AG09319 (cell line): Measurements from ENCODE around the gene FAM90A26.
"Not testable (repeated sequence)": the region's sequence is repeated elsewhere in the genome, so short reads cannot be mapped to it uniquely, and the experiment has no call there.

ENCODE experiments used
- DNase-seq: peaks from one replicate; pipeline ENCODE4 v3.0.0-alpha.2; 2010; ENCODE audit warnings: low read depth; ENCODE audit errors: extremely low read depth
- TF ChIP-seq, protein P1 (sequence below): IDR thresholded peaks from 2 replicates; pipeline ENCODE4 v1.5.1; 2011; ENCODE audit warnings: low read depth, mild to moderate bottlenecking, inconsistent platforms, low read length, moderate library complexity

Gene FAM90A26, protein sequence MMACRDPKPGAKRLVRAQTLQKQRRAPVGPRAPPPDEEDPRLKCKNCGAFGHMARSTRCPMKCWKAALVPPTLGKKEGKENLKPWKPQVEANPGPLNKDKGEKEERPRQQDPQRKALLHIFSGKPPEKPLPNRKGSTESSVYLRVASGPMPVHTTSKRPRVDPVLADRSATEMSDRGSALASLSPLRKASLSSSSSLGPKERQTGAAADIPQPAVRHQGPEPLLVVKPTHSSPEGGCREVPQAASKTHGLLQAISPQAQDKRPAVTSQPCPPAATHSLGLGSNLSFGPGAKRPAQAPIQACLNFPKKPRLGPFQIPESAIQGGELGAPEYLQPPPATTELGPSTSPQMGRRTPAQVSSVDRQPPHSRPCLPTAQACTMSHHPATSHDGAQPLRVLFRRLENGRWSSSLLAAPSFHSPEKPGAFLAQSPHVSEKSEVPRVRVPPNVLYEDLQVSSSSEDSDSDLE

DNA sequence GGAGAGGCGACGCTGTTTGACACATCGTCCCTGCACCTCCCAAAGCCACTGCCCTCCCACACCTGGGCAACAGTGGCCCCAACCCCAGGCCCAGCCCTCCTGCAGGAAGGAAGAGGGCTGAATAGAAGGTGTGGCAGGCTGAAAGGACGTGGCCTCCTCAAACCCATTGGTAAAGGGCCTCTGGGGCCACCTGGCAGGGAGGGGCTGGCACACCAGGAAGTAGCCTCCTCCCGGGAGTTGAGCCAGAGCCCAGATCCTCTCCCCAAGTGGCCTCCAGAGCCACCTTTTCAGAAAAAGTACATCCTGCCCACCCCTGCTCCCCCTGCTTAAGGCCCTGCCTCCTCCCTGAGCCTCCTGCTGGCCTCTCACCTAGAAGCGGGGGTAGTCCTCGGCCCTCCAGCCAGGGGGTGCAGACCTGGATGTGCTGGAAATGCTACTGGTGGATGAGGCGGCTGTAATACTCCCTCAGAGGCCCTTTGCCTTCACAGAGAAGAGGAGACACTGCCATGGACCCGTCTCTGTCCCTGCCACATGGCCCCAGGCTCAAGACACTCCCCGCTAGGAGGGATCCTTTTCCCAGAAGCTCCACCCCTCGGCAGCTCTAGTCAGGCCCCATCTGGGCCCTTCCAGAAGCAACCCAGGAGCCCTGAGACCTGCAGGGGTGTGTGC lies at the start of gene FAM90A26:
Gene FAM90A26, plus strand, starts transcription at position 619 of the 669 bp plus-strand sequence. CDS start 2,764 bp downstream, outside the sequence.
- not testable (repeated sequence) for DNase-seq

DNA sequence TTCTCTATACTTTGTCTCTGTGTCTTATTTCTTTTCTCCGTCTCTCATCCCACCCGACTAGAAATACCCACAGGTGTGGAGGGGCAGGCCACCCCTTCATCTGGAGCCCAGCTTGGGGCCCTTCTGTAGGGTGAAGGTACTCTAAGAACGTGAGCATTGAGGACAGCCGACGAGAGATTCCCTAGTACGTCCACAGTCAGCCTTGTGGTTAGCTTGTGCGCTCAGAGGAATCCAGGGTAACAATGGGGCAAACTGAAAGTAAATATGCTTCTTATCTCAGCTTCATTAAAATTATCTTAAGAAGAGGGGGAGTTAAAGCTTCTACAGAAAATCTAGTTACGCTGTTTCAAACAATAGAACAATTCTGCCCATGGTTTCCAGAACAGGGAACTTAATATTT lies 47.5 kb upstream of the FAM90A26 start:
- not testable (repeated sequence) for DNase-seq

DNA sequence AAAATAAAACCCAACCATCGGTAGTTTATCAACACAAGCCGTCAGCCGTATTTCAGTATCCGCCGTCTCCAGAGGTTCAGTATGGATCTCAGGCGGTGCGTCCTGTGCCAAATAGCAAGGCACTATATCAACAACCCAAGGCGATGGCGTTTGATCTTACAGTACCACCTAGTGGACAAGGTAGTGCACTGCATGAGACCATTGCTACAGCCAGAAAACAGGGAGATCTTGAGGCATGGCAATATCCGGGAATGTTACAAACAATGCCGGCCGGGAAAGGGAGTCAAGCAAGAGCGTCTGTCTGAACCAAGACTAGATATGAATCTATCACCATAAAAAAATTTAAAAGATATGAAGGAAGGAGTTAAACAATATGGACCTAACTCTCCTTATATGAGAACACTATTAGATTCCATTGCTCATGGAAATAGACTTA lies 46.6 kb upstream of the FAM90A26 start:
- TF ChIP-seq, protein P1, sequence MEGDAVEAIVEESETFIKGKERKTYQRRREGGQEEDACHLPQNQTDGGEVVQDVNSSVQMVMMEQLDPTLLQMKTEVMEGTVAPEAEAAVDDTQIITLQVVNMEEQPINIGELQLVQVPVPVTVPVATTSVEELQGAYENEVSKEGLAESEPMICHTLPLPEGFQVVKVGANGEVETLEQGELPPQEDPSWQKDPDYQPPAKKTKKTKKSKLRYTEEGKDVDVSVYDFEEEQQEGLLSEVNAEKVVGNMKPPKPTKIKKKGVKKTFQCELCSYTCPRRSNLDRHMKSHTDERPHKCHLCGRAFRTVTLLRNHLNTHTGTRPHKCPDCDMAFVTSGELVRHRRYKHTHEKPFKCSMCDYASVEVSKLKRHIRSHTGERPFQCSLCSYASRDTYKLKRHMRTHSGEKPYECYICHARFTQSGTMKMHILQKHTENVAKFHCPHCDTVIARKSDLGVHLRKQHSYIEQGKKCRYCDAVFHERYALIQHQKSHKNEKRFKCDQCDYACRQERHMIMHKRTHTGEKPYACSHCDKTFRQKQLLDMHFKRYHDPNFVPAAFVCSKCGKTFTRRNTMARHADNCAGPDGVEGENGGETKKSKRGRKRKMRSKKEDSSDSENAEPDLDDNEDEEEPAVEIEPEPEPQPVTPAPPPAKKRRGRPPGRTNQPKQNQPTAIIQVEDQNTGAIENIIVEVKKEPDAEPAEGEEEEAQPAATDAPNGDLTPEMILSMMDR: peak; percentile 71
- peak; percentile 19 for DNase-seq

DNA sequence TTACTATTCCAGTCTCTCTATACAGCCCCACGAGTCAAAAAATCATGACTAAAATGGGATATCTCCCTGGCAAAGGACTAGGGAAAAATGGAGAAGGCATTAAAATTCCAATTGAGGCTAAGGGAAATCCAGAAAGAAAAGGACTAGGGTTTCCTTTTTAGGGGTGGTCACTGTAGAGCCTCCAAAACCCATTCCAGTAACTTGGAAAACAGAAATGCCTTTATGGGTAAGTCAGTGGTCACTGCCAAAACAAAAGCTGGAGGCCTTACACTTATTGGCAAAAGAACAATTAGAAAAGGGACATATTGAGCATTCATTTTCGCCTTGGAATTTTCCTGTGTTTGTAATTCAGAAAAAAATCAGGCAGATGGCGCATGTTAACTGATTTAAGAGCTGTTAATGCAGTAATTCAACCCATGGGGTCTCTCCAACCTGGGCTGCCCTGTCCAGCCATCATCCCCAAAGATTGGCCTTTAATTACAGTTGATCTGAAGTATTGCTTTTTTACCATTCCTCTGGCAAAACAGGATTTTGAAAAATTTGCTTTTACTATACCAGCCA lies 44.5 kb upstream of the FAM90A26 start:
- not testable (repeated sequence) for DNase-seq

DNA sequence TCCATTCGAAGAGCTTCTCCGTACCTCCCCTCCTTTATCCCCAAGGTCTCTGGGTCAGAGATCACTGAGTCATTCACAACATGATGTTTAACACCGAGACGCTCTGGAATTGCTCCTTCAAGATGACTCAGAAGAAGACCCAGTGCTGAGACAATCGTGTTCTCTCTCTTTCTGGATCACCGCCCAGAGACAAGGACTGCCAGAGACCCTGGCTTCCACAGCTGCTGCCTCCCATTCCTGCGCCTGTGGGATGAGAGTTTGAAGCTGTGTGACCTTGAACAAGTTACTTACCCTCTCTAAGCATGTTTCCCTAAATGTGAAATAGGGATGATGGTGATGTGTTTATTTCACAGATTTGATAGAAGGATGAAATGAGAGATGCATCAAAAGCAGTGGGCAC lies 38.8 kb upstream of the FAM90A26 start:
- not testable (repeated sequence) for DNase-seq

DNA sequence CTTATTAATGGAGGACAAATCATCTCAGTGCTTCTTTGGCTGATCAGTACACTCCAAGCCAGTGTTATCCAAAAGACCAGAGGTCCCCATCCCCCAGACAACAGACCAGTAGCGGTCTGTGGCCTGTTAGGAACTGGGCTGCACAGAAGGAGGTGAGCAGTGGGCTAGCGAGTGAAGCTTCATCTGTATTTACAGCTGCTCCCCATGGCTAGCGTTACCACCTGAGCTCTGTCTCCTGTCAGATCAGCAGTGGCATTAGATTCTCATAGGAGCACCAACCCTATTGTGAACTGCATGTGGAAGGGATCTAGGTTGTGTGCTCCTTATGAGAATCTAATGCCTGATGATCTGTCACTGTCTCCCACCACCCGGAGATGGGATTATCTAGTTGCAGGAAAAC lies 37.4 kb upstream of the FAM90A26 start:
- DNase-seq: not testable (repeated sequence)

DNA sequence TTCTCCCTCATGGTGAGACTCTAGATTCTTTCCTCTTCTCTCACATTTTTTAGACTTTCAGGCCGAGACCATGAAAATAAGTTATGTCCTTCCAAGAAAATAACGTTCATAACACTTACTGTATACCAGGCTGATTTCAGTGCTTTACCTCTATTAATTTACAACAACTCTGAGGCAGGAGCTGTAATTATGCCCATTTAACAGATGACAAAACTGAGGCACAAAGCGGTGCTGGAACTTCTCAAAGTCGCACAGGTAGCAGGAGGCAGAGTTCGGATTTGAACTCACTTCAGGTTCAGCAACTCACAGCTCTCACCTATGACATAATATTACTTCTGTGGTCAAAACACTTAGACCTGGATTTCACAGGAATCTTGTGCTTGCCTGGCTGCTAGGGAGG lies 36.2 kb upstream of the FAM90A26 start:
- DNase-seq: not testable (repeated sequence)

DNA sequence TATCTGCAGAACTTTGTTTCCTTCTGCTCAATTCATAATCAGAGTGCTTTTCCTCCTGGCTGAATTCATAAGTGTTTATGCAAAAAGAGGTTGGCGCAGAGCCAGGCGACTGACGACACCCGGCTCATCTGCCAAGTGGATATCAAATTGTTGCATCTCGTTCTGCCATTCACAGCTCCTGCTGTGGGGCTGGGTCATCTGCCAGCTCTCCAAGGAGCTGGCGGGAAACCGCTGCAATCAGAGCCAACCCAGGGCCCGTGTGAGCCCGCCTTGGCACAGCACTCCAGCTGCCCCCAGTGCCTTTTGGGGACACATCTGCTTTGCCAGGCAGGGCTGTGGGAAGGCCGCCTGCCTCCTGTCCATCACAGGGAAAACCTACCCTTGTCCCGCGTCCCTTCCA lies 35.7 kb upstream of the FAM90A26 start:
- peak; percentile 36 for DNase-seq

DNA sequence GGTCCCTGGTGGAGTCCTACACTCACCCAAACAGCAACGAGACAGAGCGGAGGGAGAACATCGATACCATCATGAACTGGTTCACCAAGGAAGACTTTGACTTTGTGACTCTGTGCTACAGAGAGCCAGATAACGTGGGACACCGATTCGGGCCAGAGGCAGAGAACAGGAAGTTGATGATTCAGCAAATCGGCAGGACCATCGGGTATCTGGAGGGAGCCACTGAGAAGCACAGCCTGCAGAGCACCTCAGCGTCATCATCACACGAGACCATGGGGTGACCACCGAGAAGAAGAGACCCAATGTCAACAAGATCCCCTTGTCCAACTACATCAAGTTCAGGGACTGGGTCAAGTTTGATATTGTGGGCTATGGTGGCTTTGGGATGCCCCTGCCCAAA lies 29.2 kb upstream of the FAM90A26 start:
- not testable (repeated sequence) for DNase-seq

DNA sequence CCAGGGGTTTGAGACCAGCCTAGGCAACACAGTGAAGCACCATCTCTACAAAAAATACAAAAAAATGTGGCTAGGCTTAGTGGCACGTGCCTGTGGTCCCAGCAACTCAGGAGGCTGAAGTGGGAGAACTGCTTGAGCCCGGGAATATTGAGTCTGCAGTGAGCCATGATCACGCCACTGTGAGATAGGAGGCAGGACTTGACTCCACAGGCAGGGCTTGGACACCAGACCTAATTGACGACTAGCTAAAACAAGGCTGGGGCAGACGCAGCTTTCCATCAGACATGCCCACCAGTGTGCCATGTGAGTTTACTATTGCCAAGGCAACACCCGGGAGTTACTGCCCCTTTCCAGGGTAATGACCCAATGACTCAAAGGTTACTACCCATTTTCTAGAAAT lies 27.4 kb upstream of the FAM90A26 start:
- DNase-seq: not testable (repeated sequence)

DNA sequence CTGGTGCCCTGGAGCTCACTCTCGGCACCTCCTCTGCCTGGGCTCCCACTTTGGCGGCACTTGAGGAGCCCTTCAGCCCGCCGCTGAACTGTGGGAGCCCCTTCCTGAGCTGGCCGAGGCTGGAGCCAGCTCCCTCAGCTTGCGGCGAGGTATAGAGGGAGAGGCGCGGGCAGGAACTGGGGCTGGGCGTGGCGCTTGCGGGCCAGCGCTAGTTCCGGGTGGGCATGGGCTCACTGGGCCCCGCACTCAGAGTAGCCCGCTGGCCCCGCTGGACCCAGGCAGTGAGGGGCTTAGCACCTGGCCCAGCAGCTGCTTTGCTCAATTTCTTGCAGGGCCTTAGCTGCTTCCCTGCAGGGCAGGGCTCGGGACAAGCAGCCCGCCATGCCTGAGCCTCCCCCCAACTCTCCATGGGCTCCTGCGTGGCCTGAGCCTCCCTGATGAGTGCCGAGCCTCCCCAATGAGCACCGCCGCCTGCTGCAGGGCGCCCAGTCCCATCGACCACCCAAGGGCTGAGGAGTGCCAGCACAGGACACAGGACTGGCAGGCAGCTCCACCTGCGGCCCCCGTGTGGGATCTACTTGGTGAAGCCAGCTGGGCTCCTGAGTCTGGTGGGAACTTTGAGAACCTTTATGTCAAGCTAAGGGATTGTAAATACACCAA lies 26.7 kb upstream of the FAM90A26 start:
- no peak for DNase-seq
- TF ChIP-seq, protein P1: no peak

DNA sequence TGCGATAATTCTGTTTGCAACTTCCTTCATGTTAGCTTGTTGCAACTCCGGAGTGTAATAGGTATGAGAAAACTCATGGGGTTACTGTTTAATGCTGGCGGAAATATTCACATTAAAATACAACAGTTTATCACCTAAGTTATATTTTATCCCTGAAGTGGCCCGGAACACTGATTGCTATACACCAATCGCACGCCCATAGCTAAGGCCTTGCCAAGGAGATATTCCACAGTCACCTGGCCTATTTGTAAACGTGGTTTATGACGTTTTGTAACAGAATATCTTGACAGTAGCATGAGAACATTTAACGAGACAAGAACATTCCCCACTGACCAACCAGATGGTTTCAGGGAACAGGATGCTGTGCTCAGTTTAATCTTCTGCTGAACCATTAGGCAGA lies 23.2 kb upstream of the FAM90A26 start:
- TF ChIP-seq, protein P1: no peak
- DNase-seq: no peak

DNA sequence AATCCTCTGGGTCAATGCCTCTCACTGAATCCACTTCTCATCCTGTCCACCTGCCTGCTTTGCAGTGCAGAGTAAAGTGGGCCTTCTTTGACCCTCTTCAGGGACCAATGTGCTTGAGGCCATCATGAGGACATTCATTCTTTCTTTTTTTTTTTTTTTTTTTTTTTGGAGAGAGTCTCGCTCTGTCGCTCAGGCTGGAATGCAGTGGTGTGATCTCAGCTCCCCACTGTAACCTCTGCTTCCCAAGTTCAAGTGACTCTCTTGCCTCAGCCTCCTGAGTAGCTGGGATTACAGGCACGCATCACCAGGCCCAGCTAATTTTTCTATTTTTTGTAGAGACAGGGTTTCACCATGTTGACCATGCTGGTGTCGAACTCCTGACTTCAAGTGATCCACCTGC lies 22.8 kb upstream of the FAM90A26 start:
- DNase-seq: not testable (repeated sequence)

DNA sequence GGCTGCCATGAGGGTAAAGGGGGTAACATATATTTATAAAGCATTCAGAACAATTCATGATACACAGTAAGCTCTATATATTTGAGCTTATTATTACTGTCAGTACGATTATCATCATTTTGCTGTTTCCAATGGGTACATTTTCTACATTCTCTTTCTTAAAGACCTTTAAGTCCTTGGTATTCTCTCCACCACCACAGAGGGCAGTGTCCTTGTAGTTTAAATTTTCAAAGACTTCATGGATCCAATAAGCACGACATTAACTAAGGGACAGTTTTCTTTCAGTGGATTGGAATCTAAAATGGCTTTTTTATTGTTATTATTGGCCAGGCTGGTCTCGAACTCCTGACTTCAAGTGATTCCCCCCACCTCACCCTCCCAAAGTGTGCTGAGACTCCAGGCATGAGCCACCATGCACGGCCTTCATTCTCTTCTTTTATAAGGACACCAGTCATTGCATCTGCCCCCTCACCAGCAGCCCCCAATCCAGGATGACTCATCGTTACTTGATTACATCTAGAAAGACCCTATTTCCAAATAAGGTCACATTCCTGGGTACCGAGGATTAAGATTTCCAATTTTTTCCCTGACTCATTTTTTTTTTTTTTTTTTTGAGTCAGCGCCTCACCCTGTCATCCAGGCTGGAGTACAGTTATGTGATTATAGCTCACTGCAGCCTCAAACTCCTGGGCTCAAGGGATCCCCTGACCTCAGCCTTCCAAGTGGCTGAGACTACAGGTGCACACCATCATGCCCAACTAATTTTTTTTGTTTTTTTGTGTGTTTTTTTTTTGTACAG lies 21.4 kb upstream of the FAM90A26 start:
- DNase-seq: not testable (repeated sequence)

DNA sequence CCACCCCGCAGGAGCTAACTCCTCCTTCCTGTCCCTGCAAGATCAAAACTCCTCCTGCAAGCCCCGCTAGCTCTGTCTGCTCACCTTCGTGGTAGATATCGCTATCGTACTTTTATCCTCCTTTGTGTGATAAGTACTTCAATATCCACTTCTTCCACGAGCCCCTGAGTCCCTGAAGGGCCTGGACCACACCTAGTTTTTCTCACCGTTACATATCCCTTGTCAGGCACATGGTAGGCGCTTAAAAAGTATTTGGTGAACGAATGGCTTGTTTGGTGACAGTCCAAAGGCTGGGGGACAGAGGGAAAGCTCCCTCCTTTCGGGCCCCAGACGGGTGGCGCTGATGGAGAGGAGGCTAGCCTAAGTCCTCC lies 18.4 kb upstream of the FAM90A26 start:
- not testable (repeated sequence) for DNase-seq
